LNCaP clone FGC (cell line): Measurements from ENCODE around the gene PTPRG.

Experiments
- DNase-seq: peaks from one replicate; pipeline ENCODE4 v3.0.0-alpha.2; 2011; ENCODE audit warnings: low read depth
- H3K4me3 ChIP-seq: 2 replicates; pipeline ENCODE4 v1.5.1; 2011; ENCODE audit warnings: mild to moderate bottlenecking, low read depth, low read length, control low read depth
- CTCF ChIP-seq: IDR thresholded peaks from 2 replicates; pipeline ENCODE4 v1.5.1; 2012; ENCODE audit warnings: mild to moderate bottlenecking; ENCODE audit not compliant: control insufficient read depth, insufficient read depth; ENCODE audit errors: extremely low read depth

PTPRG gene

GRCh38 chr3:62133015-62133414 is 571.6 kb downstream of the PTPRG start:
- no peak overlapping the region for H3K4me3 ChIP-seq

GRCh38 chr3:62134061-62134496 is 572.7 kb downstream of the PTPRG start:
- H3K4me3 ChIP-seq, result no peak overlapping the region
- DNase-seq, result no peak
- no peak for TF ChIP-seq CTCF

More at GRCh38 chr3:62133015-62133414, 571.6 kb downstream of the PTPRG start:
- DNase-seq, result no peak
- no peak for TF ChIP-seq CTCF

- DNase-seq, result no peak
- no peak for TF ChIP-seq CTCF
- no peak overlapping the region for H3K4me3 ChIP-seq
Measured at GRCh38 chr3:62135741-62136140, 574.4 kb downstream of the PTPRG start.

- DNase-seq, result no peak
- H3K4me3 ChIP-seq, result no peak overlapping the region
- no peak for TF ChIP-seq CTCF
Measured at GRCh38 chr3:62139957-62140356, 578.6 kb downstream of the PTPRG start.

GRCh38 chr3:62142331-62143085 is 581.1 kb downstream of the PTPRG start:
- H3K4me3 ChIP-seq, result no peak overlapping the region
- DNase-seq, result no peak
- no peak for TF ChIP-seq CTCF

- no peak for TF ChIP-seq CTCF
- H3K4me3 ChIP-seq, result no peak overlapping the region
- peak; percentile 38 for DNase-seq
Measured at GRCh38 chr3:62143843-62144450, 582.6 kb downstream of the PTPRG start.

- TF ChIP-seq CTCF, result no peak
- no peak for DNase-seq
- H3K4me3 ChIP-seq, result no peak overlapping the region
Measured at GRCh38 chr3:62144482-62144881, 583.1 kb downstream of the PTPRG start.
